Measurements from ENCODE around the gene SCYL1.

DNA sequence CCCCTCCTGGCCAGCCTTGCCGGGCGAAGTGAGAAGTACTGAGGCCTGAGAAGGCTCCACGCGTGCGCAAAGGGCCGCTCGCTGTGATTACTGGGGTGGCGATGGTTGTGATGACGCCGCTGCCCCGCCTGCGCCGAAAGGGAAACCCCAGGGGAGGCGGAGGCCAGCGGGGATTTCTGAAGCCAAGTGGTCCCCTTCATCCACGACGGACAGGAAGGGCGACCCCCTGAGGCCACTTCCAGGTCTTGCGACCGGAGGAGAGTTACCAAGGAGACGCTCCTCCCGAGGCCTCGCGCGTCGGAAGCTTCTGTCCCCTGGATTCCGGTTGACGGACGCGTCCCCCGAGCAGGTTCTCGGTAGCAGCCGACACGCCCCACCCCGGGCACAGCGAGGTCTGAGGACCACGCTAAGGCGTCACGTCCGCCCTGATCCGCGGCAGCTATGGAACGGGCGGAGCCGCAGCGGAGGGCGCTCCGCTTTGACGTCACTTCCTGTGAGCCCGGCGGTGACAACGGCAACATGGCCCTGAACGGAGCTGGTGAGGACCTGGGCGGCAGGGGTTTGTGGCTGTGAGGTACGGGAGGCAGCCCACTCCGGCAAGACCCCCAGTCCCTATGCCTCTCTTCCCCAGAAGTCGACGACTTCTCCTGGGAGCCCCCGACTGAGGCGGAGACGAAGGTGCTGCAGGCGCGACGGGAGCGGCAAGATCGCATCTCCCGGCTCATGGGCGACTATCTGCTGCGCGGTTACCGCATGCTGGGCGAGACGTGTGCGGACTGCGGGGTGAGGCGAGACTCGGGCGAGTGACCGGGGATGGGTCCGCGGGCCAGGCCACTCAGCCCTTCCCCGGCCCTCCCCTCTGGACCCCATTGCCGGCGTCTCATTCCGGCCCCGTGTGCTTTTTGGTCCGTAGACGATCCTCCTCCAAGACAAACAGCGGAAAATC is 45.4 kb downstream of the SCYL1 start, which contains the start of gene ZNRD2:
- TF ChIP-seq CTCF (IDR thresholded peaks at IDR 0.05; ENCODE audit: low read depth, low read length) (peak; percentile 65), EZH2phosphoT487 (IDR thresholded peaks at IDR 0.05; ENCODE audit: low read depth) (no peak)

Measured in OCI-LY3 (cell line).